Loucy (cell line): ENCODE data around the gene CHST1.

Experiments used
- H2AFZ ChIP-seq: fragments of 200-600 bp; sonication (generic); 2 replicates; pipeline ENCODE4 v1.6.0; 2016; ENCODE audit warnings: antibody characterized with exemption, mild to moderate bottlenecking, low read length, moderate library complexity
- H3F3A ChIP-seq: fragments of 200-600 bp; 2 replicates; pipeline ENCODE4 v1.6.0; 2016; ENCODE audit warnings: antibody characterized with exemption, low read depth, mild to moderate bottlenecking
- H3K27me3 ChIP-seq: fragments of 200-600 bp; sonication (generic); 2 replicates; pipeline ENCODE4 v1.6.1; 2014; ENCODE audit warnings: low read length, mild to moderate bottlenecking; ENCODE audit not compliant: insufficient read depth, poor library complexity, severe bottlenecking
- H3K36me3 ChIP-seq: fragments of 200-600 bp; sonication (generic); 2 replicates; pipeline ENCODE4 v1.6.1; 2016; ENCODE audit warnings: low read length; ENCODE audit not compliant: insufficient read depth
- H3K4me1 ChIP-seq: fragments of 200-600 bp; sonication (generic); 2 replicates; pipeline ENCODE4 v1.5.1; 2014; ENCODE audit warnings: low read length, mild to moderate bottlenecking; ENCODE audit not compliant: insufficient read depth, poor library complexity, severe bottlenecking
- H3K4me2 ChIP-seq: fragments of 200-600 bp; sonication (generic); 2 replicates; pipeline ENCODE4 v1.6.0; 2014; ENCODE audit warnings: antibody characterized with exemption, low read length, low read depth, mild to moderate bottlenecking; ENCODE audit not compliant: poor library complexity, severe bottlenecking
- H3K4me3 ChIP-seq: fragments of 200-600 bp; sonication (generic); 2 replicates; pipeline ENCODE4 v1.5.1; 2014; ENCODE audit warnings: low read length, mild to moderate bottlenecking, mixed read lengths; ENCODE audit not compliant: poor library complexity, severe bottlenecking
- H3K79me2 ChIP-seq: fragments of 200-600 bp; sonication (generic); 2 replicates; pipeline ENCODE4 v1.6.1; 2014; ENCODE audit warnings: low read length; ENCODE audit not compliant: insufficient read depth
- H3K9ac ChIP-seq: fragments of 200-600 bp; sonication (generic); 2 replicates; pipeline ENCODE4 v1.6.0; 2014; ENCODE audit warnings: mild to moderate bottlenecking, low read depth, low read length, moderate library complexity; ENCODE audit not compliant: poor library complexity, severe bottlenecking
- H3K9me2 ChIP-seq: fragments of 200-600 bp; sonication (generic); replicated peaks from 2 replicates; pipeline ENCODE4 v1.6.1; 2016; ENCODE audit warnings: low read depth, low read length, mixed read lengths
- H3K9me3 ChIP-seq: fragments of 200-600 bp; sonication (generic); 2 replicates; pipeline ENCODE4 v1.6.1; 2014; ENCODE audit warnings: mild to moderate bottlenecking, antibody characterized with exemption, low read length, low read depth; ENCODE audit not compliant: insufficient read depth
- H4K20me1 ChIP-seq: fragments of 200-600 bp; sonication (generic); 2 replicates; pipeline ENCODE4 v1.6.0; 2014; ENCODE audit warnings: antibody characterized with exemption, low read length, mild to moderate bottlenecking; ENCODE audit not compliant: insufficient read depth, poor library complexity, severe bottlenecking
- EZH2phosphoT487 ChIP-seq: fragments of 200-600 bp; IDR thresholded peaks from 2 replicates; pipeline ENCODE4 v1.6.1; 2018; ENCODE audit warnings: antibody characterized with exemption, mild to moderate bottlenecking, moderate library complexity, borderline replicate concordance
- TF ChIP-seq, protein P1 (sequence below): fragments of 200-600 bp; sonication (generic); conservative IDR thresholded peaks from 2 replicates; pipeline ENCODE4 v1.5.1; 2014; ENCODE audit warnings: mild to moderate bottlenecking, antibody characterized with exemption, low read length

CHST1 gene

GRCh38 chr11:45660729-45661438 is 4.5 kb downstream of the CHST1 start:
- no peaks in the 10 kb centered on the region for H3K36me3 ChIP-seq
- H3K4me1 ChIP-seq: peaks cover 10% of the 10 kb centered on the region
- no peak overlapping the region for H3K9ac ChIP-seq
- H3F3A ChIP-seq: no peaks in the 10 kb centered on the region
- no peaks in the 10 kb centered on the region for H3K9me2 ChIP-seq
- no peaks in the 10 kb centered on the region for H3K79me2 ChIP-seq
- H2AFZ ChIP-seq: no peak overlapping the region
- no peak overlapping the region for H3K4me2 ChIP-seq
- H4K20me1 ChIP-seq: no peaks in the 10 kb centered on the region
- peaks cover 33% of the 10 kb centered on the region for H3K27me3 ChIP-seq
- TF ChIP-seq, protein P1, sequence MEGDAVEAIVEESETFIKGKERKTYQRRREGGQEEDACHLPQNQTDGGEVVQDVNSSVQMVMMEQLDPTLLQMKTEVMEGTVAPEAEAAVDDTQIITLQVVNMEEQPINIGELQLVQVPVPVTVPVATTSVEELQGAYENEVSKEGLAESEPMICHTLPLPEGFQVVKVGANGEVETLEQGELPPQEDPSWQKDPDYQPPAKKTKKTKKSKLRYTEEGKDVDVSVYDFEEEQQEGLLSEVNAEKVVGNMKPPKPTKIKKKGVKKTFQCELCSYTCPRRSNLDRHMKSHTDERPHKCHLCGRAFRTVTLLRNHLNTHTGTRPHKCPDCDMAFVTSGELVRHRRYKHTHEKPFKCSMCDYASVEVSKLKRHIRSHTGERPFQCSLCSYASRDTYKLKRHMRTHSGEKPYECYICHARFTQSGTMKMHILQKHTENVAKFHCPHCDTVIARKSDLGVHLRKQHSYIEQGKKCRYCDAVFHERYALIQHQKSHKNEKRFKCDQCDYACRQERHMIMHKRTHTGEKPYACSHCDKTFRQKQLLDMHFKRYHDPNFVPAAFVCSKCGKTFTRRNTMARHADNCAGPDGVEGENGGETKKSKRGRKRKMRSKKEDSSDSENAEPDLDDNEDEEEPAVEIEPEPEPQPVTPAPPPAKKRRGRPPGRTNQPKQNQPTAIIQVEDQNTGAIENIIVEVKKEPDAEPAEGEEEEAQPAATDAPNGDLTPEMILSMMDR: no peak
- no peak for TF ChIP-seq EZH2phosphoT487
- no peaks in the 10 kb centered on the region for H3K9me3 ChIP-seq
- H3K4me3 ChIP-seq: no peak overlapping the region

DNA sequence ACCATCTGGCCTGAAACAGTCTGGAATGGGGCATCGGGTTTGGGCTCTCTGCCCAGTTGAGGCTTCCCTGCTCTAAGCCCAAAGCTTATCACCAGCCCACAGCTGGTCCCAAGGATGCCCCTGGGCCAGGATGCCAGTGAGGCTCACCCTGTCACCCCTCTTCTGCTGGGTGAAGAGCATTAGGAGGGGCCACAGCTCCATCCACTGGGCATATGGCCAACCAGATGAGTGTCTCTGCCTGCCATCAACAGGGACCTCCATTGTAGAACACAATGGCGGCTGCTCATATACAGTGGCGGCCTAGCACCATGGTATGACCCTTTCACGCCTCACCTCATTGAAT is 5.6 kb downstream of the CHST1 start:
- Histone ChIP-seq H3K4me2 (no peak overlapping the region), H3K27me3 (peaks cover 28% of the 10 kb centered on the region), H3K4me1 (peaks cover 10% of the 10 kb centered on the region), H3K9me2 (no peaks in the 10 kb centered on the region), H3F3A (no peaks in the 10 kb centered on the region), H3K79me2 (no peaks in the 10 kb centered on the region), H2AFZ (no peak overlapping the region), H4K20me1 (no peaks in the 10 kb centered on the region), H3K9me3 (no peaks in the 10 kb centered on the region), H3K4me3 (no peak overlapping the region), H3K36me3 (no peaks in the 10 kb centered on the region), H3K9ac (no peak overlapping the region)
- no peak for TF ChIP-seq EZH2phosphoT487
- TF ChIP-seq, protein P1: no peak

- Histone ChIP-seq H2AFZ (no peak overlapping the region), H3K4me2 (no peak overlapping the region), H3K36me3 (no peaks in the 10 kb centered on the region), H3K9me2 (no peaks in the 10 kb centered on the region), H3K4me1 (peaks cover 4% of the 10 kb centered on the region), H3F3A (no peaks in the 10 kb centered on the region), H3K9ac (no peak overlapping the region), H3K79me2 (no peaks in the 10 kb centered on the region), H3K4me3 (no peak overlapping the region), H3K9me3 (no peaks in the 10 kb centered on the region), H3K27me3 (peaks cover 22% of the 10 kb centered on the region), H4K20me1 (no peaks in the 10 kb centered on the region)
- no peak for TF ChIP-seq EZH2phosphoT487
- TF ChIP-seq, protein P1: no peak
Measured at GRCh38 chr11:45659031-45659817, 6.2 kb downstream of the CHST1 start.
